WERI-Rb-1 (cell line): ENCODE measurements around the gene MID1.

Experiments
- DNase-seq: peaks from one replicate; pipeline ENCODE4 v3.0.0-alpha.2; 2020
- H3K27ac ChIP-seq: fragments of 250-450 bp; sonication (Bioruptor Pico); 2 replicates; pipeline ENCODE4 v1.5.1; 2020; ENCODE audit warnings: mild to moderate bottlenecking, moderate library complexity
- H3K27me3 ChIP-seq: fragments of 250-450 bp; sonication (Bioruptor Pico); 2 replicates; pipeline ENCODE4 v1.5.1; 2021; ENCODE audit warnings: mild to moderate bottlenecking, low read depth, moderate library complexity; ENCODE audit not compliant: insufficient read depth, severe bottlenecking
- H3K36me3 ChIP-seq: fragments of 250-450 bp; sonication (Bioruptor Pico); 2 replicates; pipeline ENCODE4 v1.5.1; 2020; ENCODE audit warnings: mild to moderate bottlenecking, moderate library complexity
- H3K4me3 ChIP-seq: 2 replicates; pipeline ENCODE4 v1.5.1; 2011; ENCODE audit warnings: low read depth, mild to moderate bottlenecking, control low read depth, low read length
- H3K9me3 ChIP-seq: fragments of 250-450 bp; sonication (Bioruptor Pico); 2 replicates; pipeline ENCODE4 v1.5.1; 2021; ENCODE audit warnings: mild to moderate bottlenecking, moderate library complexity; ENCODE audit not compliant: severe bottlenecking
- TF ChIP-seq, protein P1 (sequence below): IDR thresholded peaks from 2 replicates; pipeline ENCODE4 v1.5.1; 2011; ENCODE audit warnings: low read depth, mild to moderate bottlenecking, control low read depth, inconsistent platforms, low read length

Gene MID1

DNA sequence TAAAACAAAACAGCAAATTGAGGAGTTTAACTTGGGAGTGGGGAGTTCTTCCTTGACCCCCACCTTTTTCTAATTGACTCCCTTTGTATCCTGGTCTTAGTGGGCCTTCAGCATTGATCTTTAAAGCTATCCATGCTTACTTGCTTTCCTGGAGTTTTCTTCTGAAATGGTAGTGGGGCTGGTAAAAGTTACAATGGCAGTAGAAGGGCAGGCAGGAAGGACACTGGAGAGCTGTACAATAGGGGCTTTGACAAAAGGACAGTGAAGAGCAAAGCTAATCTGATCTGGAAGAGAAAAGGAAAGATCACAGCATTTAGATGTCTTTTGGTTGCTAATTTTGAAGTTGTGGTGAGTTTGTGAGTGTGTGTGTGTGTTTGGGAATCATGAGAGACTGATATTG is 111.5 kb downstream of the MID1 start:
- no peak for DNase-seq
- TF ChIP-seq, protein P1, sequence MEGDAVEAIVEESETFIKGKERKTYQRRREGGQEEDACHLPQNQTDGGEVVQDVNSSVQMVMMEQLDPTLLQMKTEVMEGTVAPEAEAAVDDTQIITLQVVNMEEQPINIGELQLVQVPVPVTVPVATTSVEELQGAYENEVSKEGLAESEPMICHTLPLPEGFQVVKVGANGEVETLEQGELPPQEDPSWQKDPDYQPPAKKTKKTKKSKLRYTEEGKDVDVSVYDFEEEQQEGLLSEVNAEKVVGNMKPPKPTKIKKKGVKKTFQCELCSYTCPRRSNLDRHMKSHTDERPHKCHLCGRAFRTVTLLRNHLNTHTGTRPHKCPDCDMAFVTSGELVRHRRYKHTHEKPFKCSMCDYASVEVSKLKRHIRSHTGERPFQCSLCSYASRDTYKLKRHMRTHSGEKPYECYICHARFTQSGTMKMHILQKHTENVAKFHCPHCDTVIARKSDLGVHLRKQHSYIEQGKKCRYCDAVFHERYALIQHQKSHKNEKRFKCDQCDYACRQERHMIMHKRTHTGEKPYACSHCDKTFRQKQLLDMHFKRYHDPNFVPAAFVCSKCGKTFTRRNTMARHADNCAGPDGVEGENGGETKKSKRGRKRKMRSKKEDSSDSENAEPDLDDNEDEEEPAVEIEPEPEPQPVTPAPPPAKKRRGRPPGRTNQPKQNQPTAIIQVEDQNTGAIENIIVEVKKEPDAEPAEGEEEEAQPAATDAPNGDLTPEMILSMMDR: no peak
- Histone ChIP-seq H3K27me3 (no peaks in the 10 kb centered on the region), H3K36me3 (no peaks in the 10 kb centered on the region), H3K9me3 (no peaks in the 10 kb centered on the region), H3K4me3 (no peak overlapping the region), H3K27ac (no peak overlapping the region)

DNA sequence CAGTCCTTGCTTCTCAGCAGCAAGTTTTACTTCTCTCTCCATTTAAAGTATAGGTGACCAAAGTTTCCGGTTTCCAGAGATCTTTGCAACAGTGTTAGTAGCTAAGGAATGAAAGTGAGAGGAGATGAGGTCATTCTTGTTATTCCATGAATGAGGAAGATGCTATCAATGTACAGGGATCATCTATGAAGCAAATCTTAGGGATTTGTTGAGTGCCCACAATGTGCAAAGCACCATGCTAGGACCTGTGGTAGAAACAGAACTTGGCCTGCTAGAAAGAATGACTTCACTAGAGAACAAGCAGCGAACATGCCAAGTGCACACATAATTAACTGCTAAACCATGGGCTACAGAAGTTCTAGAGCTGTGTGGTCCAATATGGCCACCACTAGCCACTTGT is 112.5 kb downstream of the MID1 start:
- no peaks in the 10 kb centered on the region for H3K36me3 ChIP-seq
- H3K27me3 ChIP-seq: no peaks in the 10 kb centered on the region
- no peak overlapping the region for H3K4me3 ChIP-seq
- TF ChIP-seq, protein P1: no peak
- no peaks in the 10 kb centered on the region for H3K9me3 ChIP-seq
- no peak for DNase-seq
- H3K27ac ChIP-seq: no peak overlapping the region

- H3K4me3 ChIP-seq: no peak overlapping the region
- H3K27me3 ChIP-seq: no peaks in the 10 kb centered on the region
- no peaks in the 10 kb centered on the region for H3K36me3 ChIP-seq
- TF ChIP-seq, protein P1: no peak
- DNase-seq: no peak
- H3K27ac ChIP-seq: no peak overlapping the region
- H3K9me3 ChIP-seq: no peaks in the 10 kb centered on the region
Observed at GRCh38 chrX:10507181-10507580, 113.2 kb downstream of the MID1 start.

DNA sequence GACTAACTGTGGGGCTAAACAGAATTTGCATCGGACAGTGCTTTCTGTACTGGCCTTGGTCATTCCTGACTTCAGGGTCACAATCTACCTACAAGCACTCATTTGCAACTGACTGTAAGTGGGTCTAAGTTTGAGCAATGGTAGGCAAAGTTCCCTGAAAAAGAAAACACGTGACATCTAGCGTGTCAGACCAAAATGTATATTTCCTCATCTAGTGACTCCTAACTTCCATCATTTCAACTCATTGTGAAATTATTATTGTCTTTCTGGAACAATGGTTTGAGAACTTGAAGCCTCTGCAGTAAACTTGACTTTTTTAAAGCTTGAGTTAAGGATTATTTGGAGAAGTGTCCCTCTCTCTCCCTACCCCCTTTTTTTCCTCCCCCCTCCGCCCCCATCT is 113.6 kb downstream of the MID1 start:
- Histone ChIP-seq H3K27ac (no peak overlapping the region), H3K4me3 (no peak overlapping the region), H3K27me3 (no peaks in the 10 kb centered on the region), H3K9me3 (no peaks in the 10 kb centered on the region), H3K36me3 (no peaks in the 10 kb centered on the region)
- TF ChIP-seq, protein P1: no peak
- DNase-seq: no peak

DNA sequence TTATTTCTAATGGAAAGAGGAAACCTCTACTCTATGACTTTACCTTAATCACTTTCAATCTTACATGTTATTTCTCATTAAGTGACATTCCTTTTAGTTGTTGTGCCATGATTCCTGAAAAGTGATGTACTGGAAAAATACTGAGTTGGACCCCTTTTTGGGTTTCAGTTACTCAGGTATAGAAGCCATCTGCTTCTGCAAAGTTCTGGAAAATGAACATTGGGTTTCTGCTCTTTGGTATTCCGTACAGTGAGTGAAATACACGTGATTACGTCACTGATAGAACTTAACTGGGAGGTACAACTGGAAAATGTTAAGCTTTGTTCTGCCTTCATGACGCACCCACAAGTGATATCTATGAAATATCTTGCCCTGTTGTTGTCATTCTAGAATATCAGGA is 114.7 kb downstream of the MID1 start:
- no peaks in the 10 kb centered on the region for H3K36me3 ChIP-seq
- H3K27ac ChIP-seq: no peak overlapping the region
- DNase-seq: no peak
- TF ChIP-seq, protein P1: no peak
- no peaks in the 10 kb centered on the region for H3K9me3 ChIP-seq
- H3K27me3 ChIP-seq: no peaks in the 10 kb centered on the region
- no peak overlapping the region for H3K4me3 ChIP-seq

DNA sequence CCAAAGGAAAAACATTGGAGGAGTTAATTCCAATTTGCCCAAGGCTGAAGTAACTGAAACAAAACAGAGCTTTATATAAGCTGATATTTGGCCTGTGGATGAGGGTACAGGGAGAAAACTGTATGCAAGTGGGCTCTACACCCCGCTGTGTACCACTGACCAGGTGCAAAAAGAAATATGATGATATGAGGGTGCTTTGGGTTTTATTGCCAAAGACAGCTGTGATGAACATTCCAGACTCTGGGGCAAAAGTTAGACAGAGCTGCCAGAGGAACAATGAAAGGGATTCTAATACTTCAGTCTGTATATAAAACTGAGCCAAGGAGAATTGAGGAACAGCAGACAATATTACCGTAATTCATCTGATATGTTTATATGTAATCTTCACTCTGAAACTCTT is 117.4 kb downstream of the MID1 start:
- Histone ChIP-seq H3K9me3 (no peaks in the 10 kb centered on the region), H3K27me3 (no peaks in the 10 kb centered on the region), H3K27ac (no peak overlapping the region), H3K4me3 (no peak overlapping the region), H3K36me3 (no peaks in the 10 kb centered on the region)
- no peak for DNase-seq
- TF ChIP-seq, protein P1: no peak
